Tibial nerve (tissue), 4 donors: ENCODE data around the gene ABCB1.

Source experiments
- CTCF ChIP-seq, 5 experiments: fragments of 200-600 bp in 3 of 5; fragments of 450-650 bp in 2 of 5; sonication (generic) in 3 of 5; IDR thresholded peaks; one replicate each; pipeline ENCODE4 v1.5.1; 2016 to 2019; ENCODE audit warnings: antibody characterized with exemption in 5 of 5, mild to moderate bottlenecking in 3 of 5, moderate library complexity in 2 of 5
- EP300 ChIP-seq, 2 donors: sonication (generic); formaldehyde crosslinking; IDR thresholded peaks; one replicate each; pipeline ENCODE4 v1.6.1; 2017; ENCODE audit warnings: antibody characterized with exemption in 2 of 2, mild to moderate bottlenecking in 1 of 2
- POLR2A ChIP-seq, 2 donors: fragments of 450-650 bp; IDR thresholded peaks; one replicate each; pipeline ENCODE4 v1.6.1; 2017; ENCODE audit warnings: antibody characterized with exemption in 2 of 2, mild to moderate bottlenecking in 2 of 2, moderate library complexity in 2 of 2

- TF ChIP-seq CTCF (IDR thresholded peaks at IDR 0.05) (no peak), POLR2A (IDR thresholded peaks at IDR 0.05) (no peak), EP300 (IDR thresholded peaks at IDR 0.05) (no peak)
These were observed 34.3 kb downstream of the ABCB1 start for GRCh38 chr7:87566311-87566900.
